ENCODE measurements around the gene FOXI2.

Gene FOXI2

GRCh38 chr10:127736915-127737562, at the start of gene FOXI2:
Gene FOXI2 (plus strand): TSS chr10:127737185. CDS start chr10:127737274, 89 bp downstream.
- in situ Hi-C loops (cut with MboI; ENCODE audit: low sequenced_read_pairs): no loop called here

GRCh38 chr10:127687548-127687947, 49.4 kb upstream of the FOXI2 start:
- in situ Hi-C loops (cut with MboI; ENCODE audit: low sequenced_read_pairs): no loop called here

GRCh38 chr10:127690176-127690835, 46.7 kb upstream of the FOXI2 start:
- in situ Hi-C loops (cut with MboI; ENCODE audit: low sequenced_read_pairs): no loop called here

- in situ Hi-C loops (cut with MboI; ENCODE audit: low sequenced_read_pairs): no loop called here
These were observed 42.3 kb upstream of the FOXI2 start for GRCh38 chr10:127694580-127695193.

GRCh38 chr10:127695431-127695830, 41.6 kb upstream of the FOXI2 start:
- in situ Hi-C loops (cut with MboI; ENCODE audit: low sequenced_read_pairs): no loop called here

GRCh38 chr10:127698886-127699285, 38.1 kb upstream of the FOXI2 start:
- in situ Hi-C loops (cut with MboI; ENCODE audit: low sequenced_read_pairs): no loop called here

GRCh38 chr10:127699311-127699710, 37.7 kb upstream of the FOXI2 start:
- in situ Hi-C loops (cut with MboI; ENCODE audit: low sequenced_read_pairs): no loop called here

- in situ Hi-C loops (cut with MboI; ENCODE audit: low sequenced_read_pairs): no loop called here
These were observed 34.7 kb upstream of the FOXI2 start for GRCh38 chr10:127702271-127702670.

GRCh38 chr10:127715249-127715648, 21.7 kb upstream of the FOXI2 start:
- in situ Hi-C loops (cut with MboI; ENCODE audit: low sequenced_read_pairs): no loop called here

- in situ Hi-C loops (cut with MboI; ENCODE audit: low sequenced_read_pairs): no loop called here
These were observed 21.1 kb upstream of the FOXI2 start for GRCh38 chr10:127715782-127716378.

- in situ Hi-C loops (cut with MboI; ENCODE audit: low sequenced_read_pairs): no loop called here
These were observed 16.8 kb upstream of the FOXI2 start for GRCh38 chr10:127720142-127720541.

GRCh38 chr10:127720903-127721302, 16.1 kb upstream of the FOXI2 start:
- in situ Hi-C loops (cut with MboI; ENCODE audit: low sequenced_read_pairs): no loop called here

GRCh38 chr10:127734753-127735152, 2.2 kb upstream of the FOXI2 start:
- in situ Hi-C loops (cut with MboI; ENCODE audit: low sequenced_read_pairs): no loop called here

GRCh38 chr10:127735156-127735555, 1.8 kb upstream of the FOXI2 start:
- in situ Hi-C loops (cut with MboI; ENCODE audit: low sequenced_read_pairs): no loop called here

- in situ Hi-C loops (cut with MboI; ENCODE audit: low sequenced_read_pairs): no loop called here
These were observed 1.2 kb upstream of the FOXI2 start for GRCh38 chr10:127735723-127736221.

GRCh38 chr10:127736222-127736914, 617 bp upstream of the FOXI2 start:
- in situ Hi-C loops (cut with MboI; ENCODE audit: low sequenced_read_pairs): no loop called here

- in situ Hi-C loops (cut with MboI; ENCODE audit: low sequenced_read_pairs): no loop called here
These were observed 852 bp downstream of the FOXI2 start for GRCh38 chr10:127737563-127738511.

- in situ Hi-C loops (cut with MboI; ENCODE audit: low sequenced_read_pairs): no loop called here
These were observed 1.8 kb downstream of the FOXI2 start for GRCh38 chr10:127738512-127739424.

GRCh38 chr10:127739908-127740307, 2.9 kb downstream of the FOXI2 start:
- in situ Hi-C loops (cut with MboI; ENCODE audit: low sequenced_read_pairs): no loop called here
